IMR-90 (cell line): ENCODE measurements around the gene ADAMTS20. TPM values are rescaled to one million over a fixed set of nuclear protein-coding genes. Genes with fewer than 3 reads are reported as not detected.

Experiments
- ATAC-seq: fragments of 200-7000 bp; cut with Tn5 transposase; 2 replicates; pipeline ENCODE4 v1.9.1; 2020; ENCODE audit warnings: low read depth, mild to moderate bottlenecking, moderate library complexity
- BruUV-seq: library from RNA; stranded (reverse); fragments of 400-500 nt; replicated peaks from 2 replicates; lab custom pipeline; 2021; lab: Mats Ljungman, UMichigan
- CTCF ChIA-PET: fragments of 300-600 bp; formaldehyde crosslinking; extraction: SDS; loops from one replicate; lab custom pipeline; 2021; ENCODE audit warnings: antibody characterized with exemption; lab: Yijun Ruan, JAX
- POLR2A ChIA-PET: fragments of 300-600 bp; sonication (Branson Sonifier 250); formaldehyde crosslinking; loops from one replicate; lab custom pipeline; 2022; ENCODE audit warnings: antibody characterized with exemption; ENCODE audit not compliant: unreplicated experiment; lab: Charles Lee
- DNase-seq: peaks from one replicate; pipeline ENCODE4 v3.0.0; 2013
- H2AFZ ChIP-seq: replicated peaks from 2 replicates; pipeline ENCODE3; 2013; ENCODE audit warnings: low read length, mild to moderate bottlenecking; ENCODE audit not compliant: poor library complexity
- H2AK5ac ChIP-seq: 2 replicates; pipeline ENCODE4 v1.6.1; 2013; ENCODE audit warnings: low read depth, low read length, inconsistent platforms
- H2AK9ac ChIP-seq: replicated peaks from 2 replicates; pipeline ENCODE3; 2013; ENCODE audit warnings: mild to moderate bottlenecking, low read depth, low read length, moderate library complexity; ENCODE audit not compliant: poor library complexity
- H2BK120ac ChIP-seq: 2 replicates; pipeline ENCODE4 v1.6.1; 2013; ENCODE audit warnings: low read depth, low read length, inconsistent platforms
- H2BK15ac ChIP-seq: 3 replicates; pipeline ENCODE4 v1.6.1; 2013; ENCODE audit warnings: low read depth, low read length, inconsistent platforms
- H2BK20ac ChIP-seq: 2 replicates; pipeline ENCODE4 v1.6.1; 2013; ENCODE audit warnings: low read depth, mild to moderate bottlenecking, inconsistent platforms, low read length, moderate library complexity
- H2BK5ac ChIP-seq: 2 replicates; pipeline ENCODE4 v1.6.1; 2013; ENCODE audit warnings: mild to moderate bottlenecking, low read depth, low read length, inconsistent platforms; ENCODE audit not compliant: poor library complexity, severe bottlenecking
- H3K14ac ChIP-seq: replicated peaks from 2 replicates; pipeline ENCODE4 v1.6.1; 2013; ENCODE audit warnings: low read depth, low read length, inconsistent platforms
- H3K18ac ChIP-seq: 2 replicates; pipeline ENCODE4 v1.6.1; 2013; ENCODE audit warnings: low read depth, low read length, control low read depth
- H3K23ac ChIP-seq: 2 replicates; pipeline ENCODE4 v1.6.1; 2013; ENCODE audit warnings: low read depth, low read length, inconsistent platforms
- H3K27ac ChIP-seq: 2 replicates; pipeline ENCODE4 v1.5.1; 2013; ENCODE audit warnings: mild to moderate bottlenecking, control low read depth, low read length; ENCODE audit not compliant: insufficient read depth
- H3K27me3 ChIP-seq: 2 replicates; pipeline ENCODE4 v1.6.1; 2013; ENCODE audit warnings: low read length; ENCODE audit not compliant: control insufficient read depth, insufficient read depth
- H3K36me3 ChIP-seq: 2 replicates; pipeline ENCODE4 v1.6.1; 2013; ENCODE audit warnings: low read length, mixed read lengths; ENCODE audit not compliant: control insufficient read depth, insufficient read depth
- H3K4ac ChIP-seq: 2 replicates; pipeline ENCODE4 v1.6.1; 2013; ENCODE audit warnings: low read depth, low read length, inconsistent platforms
- H3K4me1 ChIP-seq: 2 replicates; pipeline ENCODE4 v1.6.1; 2013; ENCODE audit warnings: low read length, mixed read lengths; ENCODE audit not compliant: control insufficient read depth, insufficient read depth
- H3K4me2 ChIP-seq: 2 replicates; pipeline ENCODE4 v1.6.1; 2013; ENCODE audit warnings: low read depth, mild to moderate bottlenecking, control low read depth, low read length, moderate library complexity
- H3K4me3 ChIP-seq: 2 replicates; pipeline ENCODE4 v1.5.1; 2013; ENCODE audit warnings: low read depth, mild to moderate bottlenecking, control low read depth, low read length, moderate library complexity; ENCODE audit not compliant: insufficient read depth
- H3K56ac ChIP-seq: 2 replicates; pipeline ENCODE4 v1.6.1; 2013; ENCODE audit warnings: low read length, inconsistent platforms; ENCODE audit not compliant: insufficient read depth; ENCODE audit errors: extremely low read depth
- H3K79me1 ChIP-seq, 2 experiments: 2 replicates each; pipeline ENCODE4 v1.6.1; 2013; ENCODE audit warnings: low read length in 2 of 2, inconsistent platforms in 1 of 2, low read depth in 1 of 2
- H3K9ac ChIP-seq: 2 replicates; pipeline ENCODE4 v1.6.1; 2013; ENCODE audit warnings: low read depth, low read length, control low read depth
- H3K9me1 ChIP-seq: 2 replicates; pipeline ENCODE4 v1.6.1; 2013; ENCODE audit warnings: low read length, inconsistent platforms; ENCODE audit not compliant: insufficient read depth
- H3K9me3 ChIP-seq: 2 replicates; pipeline ENCODE4 v1.6.1; 2013; ENCODE audit warnings: low read length; ENCODE audit not compliant: control insufficient read depth, insufficient read depth
- H4K20me1 ChIP-seq: 2 replicates; pipeline ENCODE4 v1.6.1; 2013; ENCODE audit warnings: low read length, inconsistent platforms; ENCODE audit not compliant: insufficient read depth
- H4K5ac ChIP-seq: 2 replicates; pipeline ENCODE4 v1.6.1; 2013; ENCODE audit warnings: mild to moderate bottlenecking, low read depth, low read length, control low read depth
- H4K8ac ChIP-seq, 2 experiments: 2 replicates each; pipeline ENCODE4 v1.6.1; 2013; ENCODE audit warnings: low read depth in 2 of 2, low read length in 2 of 2, control low read depth in 1 of 2, inconsistent platforms in 1 of 2
- H4K91ac ChIP-seq: 2 replicates; pipeline ENCODE4 v1.6.1; 2013; ENCODE audit warnings: low read depth, low read length, inconsistent platforms; ENCODE audit not compliant: insufficient read depth
- BHLHE40 ChIP-seq: fragments of 150-350 bp; IDR thresholded peaks from 2 replicates; pipeline ENCODE4 v1.6.1; 2016; ENCODE audit warnings: mild to moderate bottlenecking, low read depth, low read length
- CEBPB ChIP-seq: IDR thresholded peaks from 2 replicates; pipeline ENCODE4 v1.6.1; 2012; ENCODE audit warnings: low read depth, low read length, improper control_type of control experiment
- CHD1 ChIP-seq: IDR thresholded peaks from 2 replicates; pipeline ENCODE4 v1.6.1; 2012; ENCODE audit warnings: low read depth, low read length, improper control_type of control experiment
- CTCF ChIP-seq: conservative IDR thresholded peaks from 2 replicates; pipeline ENCODE4 v1.5.1; 2012; ENCODE audit warnings: mild to moderate bottlenecking, low read depth, low read length, improper control_type of control experiment
- ELK1 ChIP-seq: fragments of 150-350 bp; IDR thresholded peaks from 2 replicates; pipeline ENCODE4 v1.6.1; 2016; ENCODE audit warnings: low read depth, mild to moderate bottlenecking, low read length, moderate library complexity, borderline replicate concordance
- FOS ChIP-seq: fragments of 150-350 bp; IDR thresholded peaks from 2 replicates; pipeline ENCODE4 v1.6.1; 2016; ENCODE audit warnings: low read depth, low read length
- MAFK ChIP-seq: IDR thresholded peaks from 2 replicates; pipeline ENCODE4 v1.6.1; 2012; ENCODE audit warnings: low read depth, low read length, improper control_type of control experiment
- MAZ ChIP-seq: IDR thresholded peaks from 2 replicates; pipeline ENCODE4 v1.6.1; 2012; ENCODE audit warnings: low read depth, mild to moderate bottlenecking, low read length, improper control_type of control experiment, moderate library complexity, borderline replicate concordance
- MXI1 ChIP-seq: IDR thresholded peaks from 2 replicates; pipeline ENCODE4 v1.6.1; 2012; ENCODE audit warnings: low read depth, mild to moderate bottlenecking, low read length, moderate library complexity, borderline replicate concordance
- NFE2L2 ChIP-seq: fragments of 150-350 bp; IDR thresholded peaks from 2 replicates; pipeline ENCODE4 v1.6.1; 2016; ENCODE audit warnings: low read depth, mild to moderate bottlenecking, low read length
- POLR2A ChIP-seq: IDR thresholded peaks from 2 replicates; pipeline ENCODE4 v1.6.1; 2012; ENCODE audit warnings: mild to moderate bottlenecking, low read depth, low read length
- RAD21 ChIP-seq: IDR thresholded peaks from 2 replicates; pipeline ENCODE4 v1.6.1; 2012; ENCODE audit warnings: low read length, improper control_type of control experiment
- RCOR1 ChIP-seq: IDR thresholded peaks from 2 replicates; pipeline ENCODE4 v1.6.1; 2012; ENCODE audit warnings: mild to moderate bottlenecking, low read length, improper control_type of control experiment; ENCODE audit not compliant: insufficient replicate concordance
- RFX5 ChIP-seq: IDR thresholded peaks from 2 replicates; pipeline ENCODE4 v1.8.0; 2012; ENCODE audit warnings: low read depth, mild to moderate bottlenecking, low read length, moderate library complexity
- SMC3 ChIP-seq: fragments of 150-350 bp; IDR thresholded peaks from 2 replicates; pipeline ENCODE4 v1.6.1; 2016; ENCODE audit warnings: low read depth, mild to moderate bottlenecking, antibody characterized with exemption, low read length, moderate library complexity
- USF2 ChIP-seq: fragments of 150-350 bp; IDR thresholded peaks from 2 replicates; pipeline ENCODE4 v1.6.1; 2017; ENCODE audit warnings: mild to moderate bottlenecking, antibody characterized with exemption, low read length, low read depth
- WGBS, 2 experiments: methylation state at CpG; one replicate each; pipeline versions ENCODE4 v1.1.5 to v1.1.7; 2013; ENCODE audit warnings: missing lambda C conversion rate in 2 of 2; ENCODE audit not compliant: insufficient read length in 1 of 2; ENCODE audit errors: extremely low coverage in 2 of 2; 5-methylcytosine and 5-hydroxymethylcytosine counted together
- dilution Hi-C: fragments of 300-500 bp; cut with HindIII; formaldehyde crosslinking; loops from one replicate; pipeline ENCODE4 v1.14.3; 2018; ENCODE audit warnings: low sequenced_read_pairs; ENCODE audit not compliant: unreplicated experiment
- in situ Hi-C: fragments of 300-500 bp; cut with MboI; formaldehyde crosslinking; loops from 3 replicates; pipeline ENCODE4 v1.14.3; 2019; ENCODE audit warnings: low sequenced_read_pairs, inconsistent platforms, mixed read lengths
- intact Hi-C: fragments of 100-400 bp; cut with micrococcal nuclease; formaldehyde crosslinking; loops from 2 replicates; pipeline ENCODE4 v1.10.0; 2022
- polyA plus RNA-seq, 3 experiments: library from polyadenylated mRNA; depleted of rRNA; stranded (reverse); fragments of >200 nt; gene quantifications; 2 replicates each; pipeline ENCODE4 v1.2.3, GENCODE V29; 2012; ENCODE audit warnings: low replicate concordance in 1 of 3
- total RNA-seq: library from RNA; depleted of rRNA; stranded (reverse); fragments of >200 nt; gene quantifications from 2 replicates; pipeline ENCODE4 v1.2.3, GENCODE V29; 2012

The ADAMTS20 gene
- total and polyA plus RNA-seq, 2 of the 4 experiments (the other 2 are of a cell fraction) = not detected

GRCh38 chr12:43480591-43480990 is 71.4 kb downstream of the ADAMTS20 start:
- Histone ChIP-seq H3K4me2 (no peak overlapping the region), H4K91ac (no peak overlapping the region), H2AFZ (no peak overlapping the region), H3K4me3 (no peak overlapping the region), H3K23ac (no peak overlapping the region), H3K9me3 (no peaks in the 10 kb centered on the region), H3K18ac (no peak overlapping the region), H3K27me3 (no peaks in the 10 kb centered on the region), H2BK5ac (no peak overlapping the region), H3K36me3 (no peaks in the 10 kb centered on the region), H3K56ac (no peak overlapping the region), H2BK20ac (no peak overlapping the region), H4K8ac (no peak overlapping the region), H4K20me1 (no peaks in the 10 kb centered on the region), H3K4me1 (no peaks in the 10 kb centered on the region), H3K27ac (no peak overlapping the region), H2AK9ac (no peak overlapping the region), H3K4ac (no peak overlapping the region), H3K9me1 (no peaks in the 10 kb centered on the region), H3K9ac (no peak overlapping the region), H3K79me1 (no peaks in the 10 kb centered on the region), H2BK15ac (no peak overlapping the region), H2AK5ac (no peak overlapping the region), H4K5ac (no peak overlapping the region), H3K14ac (no peak overlapping the region), H2BK120ac (no peak overlapping the region)
- CTCF ChIA-PET = interaction anchor here (1.3 kb wide), 1 partner anchor 17 kb away, joined by 4 read pairs; no protein-coding TSS in a partner anchor
- DNase-seq (peak; percentile 0), ATAC-seq (no peak)
- in situ Hi-C loops = no loop called here
- dilution Hi-C loops = no loop called here
- WGBS, 2 experiments = no CpG with 5 or more reads among the region's 3 CpGs
- no TSS peak for BruUV-seq
- POLR2A ChIA-PET = no interaction called here
- intact Hi-C loops = no loop called here
- TF ChIP-seq MAFK (no peak), ELK1 (no peak), POLR2A (no peak), MAZ (no peak), SMC3 (no peak), CEBPB (no peak), BHLHE40 (no peak), RAD21 (no peak), RCOR1 (no peak), USF2 (no peak), CTCF (no peak), CHD1 (no peak), MXI1 (no peak), NFE2L2 (no peak), FOS (no peak), RFX5 (no peak)
